HL-60 (cell line): ENCODE measurements around the gene SLCO2A1.

Experiments used
- DNase-seq, 2 experiments: peaks; one replicate each; pipeline ENCODE4 v3.0.0-alpha.2; 2010 to 2020; ENCODE audit warnings: low read depth in 1 of 2, low spot score in 1 of 2
- H3K27ac ChIP-seq: fragments of 250-450 bp; sonication (Bioruptor Pico); replicated peaks from 2 replicates; pipeline ENCODE4 v1.5.1; 2020; ENCODE audit warnings: mild to moderate bottlenecking, moderate library complexity
- H3K27me3 ChIP-seq: fragments of 250-450 bp; sonication (Bioruptor Pico); 2 replicates; pipeline ENCODE4 v1.5.1; 2021; ENCODE audit warnings: mild to moderate bottlenecking, moderate library complexity; ENCODE audit not compliant: insufficient read depth, poor library complexity, severe bottlenecking
- H3K4me3 ChIP-seq: replicated peaks from 2 replicates; pipeline ENCODE4 v1.5.1; 2011; ENCODE audit warnings: mild to moderate bottlenecking, control low read depth, low read length; ENCODE audit not compliant: insufficient read depth
- CTCF ChIP-seq: IDR thresholded peaks from one replicate; pipeline ENCODE4 v1.5.1; 2011; ENCODE audit warnings: low read length, control low read depth, inconsistent platforms; ENCODE audit not compliant: insufficient read depth
- GABPA ChIP-seq: IDR thresholded peaks from 2 replicates; pipeline ENCODE4 v1.6.1; 2012; ENCODE audit warnings: low read depth
- POLR2AphosphoS5 ChIP-seq: IDR thresholded peaks from 2 replicates; pipeline ENCODE4 v1.6.1; 2012; ENCODE audit warnings: low read depth
- REST ChIP-seq: IDR thresholded peaks from 2 replicates; pipeline ENCODE4 v1.6.1; 2012; ENCODE audit warnings: low read depth; ENCODE audit not compliant: insufficient replicate concordance
- SPI1 ChIP-seq: IDR thresholded peaks from 2 replicates; pipeline ENCODE4 v1.6.1; 2012; ENCODE audit warnings: low read depth, mild to moderate bottlenecking, borderline replicate concordance

The SLCO2A1 gene

GRCh38 chr3:134029256-134029733, 430 bp downstream of the SLCO2A1 start:
- no peak overlapping the region for H3K4me3 ChIP-seq
- no peak for DNase-seq
- H3K27ac ChIP-seq = no peak overlapping the region
- H3K27me3 ChIP-seq = peaks cover 21% of the 10 kb centered on the region
- no peak for TF ChIP-seq REST

- no peak overlapping the region for H3K4me3 ChIP-seq
These were observed 1.1 kb downstream of the SLCO2A1 start for GRCh38 chr3:134028486-134029255.

GRCh38 chr3:134027631-134028030, 2.1 kb downstream of the SLCO2A1 start:
- no peak for DNase-seq
- Histone ChIP-seq H3K27me3 (peaks cover 21% of the 10 kb centered on the region), H3K4me3 (no peak overlapping the region), H3K27ac (no peak overlapping the region)
- TF ChIP-seq SPI1 (no peak), POLR2AphosphoS5 (no peak), CTCF (no peak), GABPA (no peak), REST (no peak)

More at GRCh38 chr3:134028486-134029255, 1.1 kb downstream of the SLCO2A1 start:
- H3K27ac ChIP-seq = no peak overlapping the region
- no peak for TF ChIP-seq GABPA
- no peak for TF ChIP-seq SPI1
- TF ChIP-seq CTCF = no peak
- TF ChIP-seq POLR2AphosphoS5 = no peak
- TF ChIP-seq REST = no peak
- DNase-seq = no peak
- peaks cover 21% of the 10 kb centered on the region for H3K27me3 ChIP-seq
